GM12892 (cell line): ENCODE measurements around the gene EPS15.
"Not testable (repeated sequence)": the region's sequence is repeated elsewhere in the genome, so short reads cannot be mapped to it uniquely, and the experiment has no call there.

Source experiments
- DNase-seq: peaks from one replicate; pipeline ENCODE4 v3.0.0; 2011; ENCODE audit not compliant: insufficient read length
- FAIRE-seq: peaks from 2 replicates; lab custom pipeline; 2011; peaks lifted over from hg19 to GRCh38; lab: Jason Lieb, UNC
- POLR2A ChIP-seq: IDR thresholded peaks from 2 replicates; pipeline ENCODE4 v1.6.1; 2011; ENCODE audit warnings: low read depth, low read length, control low read depth
- POLR2AphosphoS5 ChIP-seq: IDR thresholded peaks from 2 replicates; pipeline ENCODE4 v1.6.1; 2011; ENCODE audit warnings: low read depth, low read length, control low read depth
- TAF1 ChIP-seq: IDR thresholded peaks from 2 replicates; pipeline ENCODE4 v1.6.1; 2011; ENCODE audit warnings: low read depth, mild to moderate bottlenecking, control low read depth, low read length, borderline replicate concordance

Gene EPS15

GRCh38 chr1:51416910-51417309 lies 102.2 kb downstream of the EPS15 start:
- no peak for DNase-seq
- TF ChIP-seq TAF1, result no peak
- TF ChIP-seq POLR2AphosphoS5, result no peak
- TF ChIP-seq POLR2A, result no peak
- no peak for FAIRE-seq

DNA sequence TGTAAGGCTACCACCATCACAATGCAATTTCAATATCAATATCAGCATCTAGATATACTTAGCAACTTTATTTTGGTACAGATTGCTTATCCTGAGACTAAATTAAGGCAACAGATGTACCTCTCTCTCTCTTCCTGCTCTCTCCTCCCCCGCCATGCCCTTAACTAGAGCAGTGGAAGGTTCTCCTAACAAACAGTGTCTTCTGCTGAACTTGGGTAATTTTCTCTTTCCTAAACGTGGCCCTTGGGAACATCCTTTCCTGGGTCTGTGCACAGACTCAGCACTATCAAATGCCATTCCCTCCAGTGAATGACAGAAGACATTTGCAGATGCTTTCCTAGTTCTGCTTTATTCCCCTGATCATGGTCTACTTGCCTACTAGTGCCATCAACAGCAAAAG lies 103.1 kb downstream of the EPS15 start:
- FAIRE-seq (no peak), DNase-seq (no peak)
- no peak for TF ChIP-seq TAF1

DNA sequence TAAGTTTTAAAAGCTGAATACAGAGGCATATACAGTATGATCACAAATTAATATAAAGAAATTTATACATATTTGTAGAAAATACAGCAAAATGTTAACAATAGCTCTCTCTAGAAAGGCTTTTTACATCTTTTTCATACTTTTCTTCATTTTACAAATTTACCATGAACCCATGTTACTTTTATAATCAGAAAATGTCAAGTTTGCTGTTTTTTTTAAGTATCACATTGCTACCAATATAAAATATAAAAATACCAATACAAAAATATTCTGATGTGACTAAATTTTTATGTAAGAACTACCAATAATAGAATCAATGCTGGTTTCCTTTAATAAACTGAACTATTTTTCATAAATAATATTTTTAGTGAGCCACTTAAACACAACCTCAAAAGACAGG lies 104.3 kb downstream of the EPS15 start:
- TF ChIP-seq TAF1, result no peak
- no peak for TF ChIP-seq POLR2AphosphoS5
- no peak for TF ChIP-seq POLR2A
- FAIRE-seq, result no peak
- DNase-seq, result no peak

- not testable (repeated sequence) for DNase-seq, FAIRE-seq
Measured at GRCh38 chr1:51411820-51412219, 107.2 kb downstream of the EPS15 start.

GRCh38 chr1:51410568-51411460 lies 108.3 kb downstream of the EPS15 start:
- TF ChIP-seq POLR2AphosphoS5 (no peak), TAF1 (no peak), POLR2A (no peak)
- FAIRE-seq, result peak; percentile 82
- no peak for DNase-seq

DNA sequence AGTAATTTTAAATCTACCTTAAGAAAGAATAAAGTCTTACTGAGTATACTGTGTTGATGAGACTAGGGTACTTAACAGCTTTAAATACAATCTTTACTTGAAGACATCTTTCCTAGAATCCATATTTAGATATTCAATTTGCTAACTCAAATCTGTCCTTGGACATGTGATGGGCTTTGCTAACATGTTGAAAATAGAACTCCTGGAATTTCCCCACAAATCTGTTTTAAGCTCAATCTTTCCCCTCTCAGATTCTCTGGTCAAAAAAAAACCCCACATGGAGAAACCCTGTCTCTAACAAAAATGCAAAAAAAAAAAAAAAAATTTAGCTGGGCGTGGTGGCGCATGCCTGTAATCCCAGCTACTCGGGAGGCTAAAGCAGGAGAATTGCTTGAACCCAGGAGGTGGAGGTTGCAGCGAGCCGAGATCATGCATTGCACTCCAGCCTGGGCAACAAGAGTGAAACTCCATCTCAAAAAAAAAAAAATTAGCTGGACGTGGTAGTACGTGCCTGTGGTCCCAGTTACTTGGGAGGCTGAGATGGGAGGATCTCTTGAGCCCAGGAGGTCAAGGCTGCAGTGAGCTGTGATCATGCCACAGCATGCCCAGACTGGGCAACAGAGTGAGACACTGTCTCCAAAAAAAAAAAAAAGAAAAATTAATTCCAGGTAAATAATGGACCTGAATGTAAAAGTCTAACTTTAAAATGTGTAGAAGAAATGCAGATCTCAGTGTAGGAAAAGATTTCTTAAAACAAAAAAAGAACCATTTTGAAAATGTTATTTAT lies 109.1 kb downstream of the EPS15 start:
- not testable (repeated sequence) for DNase-seq, FAIRE-seq

- DNase-seq (no peak), FAIRE-seq (no peak)
- TF ChIP-seq POLR2AphosphoS5 (no peak), TAF1 (no peak), POLR2A (no peak)
Measured at GRCh38 chr1:51392241-51392640, 126.8 kb downstream of the EPS15 start.

- not testable (repeated sequence) for FAIRE-seq, DNase-seq
Measured at GRCh38 chr1:51390641-51391040, 128.4 kb downstream of the EPS15 start.

- not testable (repeated sequence) for FAIRE-seq, DNase-seq
Measured at GRCh38 chr1:51387288-51387687, 131.8 kb downstream of the EPS15 start.

- DNase-seq, FAIRE-seq: not testable (repeated sequence)
Measured at GRCh38 chr1:51386259-51386658, 132.8 kb downstream of the EPS15 start.

DNA sequence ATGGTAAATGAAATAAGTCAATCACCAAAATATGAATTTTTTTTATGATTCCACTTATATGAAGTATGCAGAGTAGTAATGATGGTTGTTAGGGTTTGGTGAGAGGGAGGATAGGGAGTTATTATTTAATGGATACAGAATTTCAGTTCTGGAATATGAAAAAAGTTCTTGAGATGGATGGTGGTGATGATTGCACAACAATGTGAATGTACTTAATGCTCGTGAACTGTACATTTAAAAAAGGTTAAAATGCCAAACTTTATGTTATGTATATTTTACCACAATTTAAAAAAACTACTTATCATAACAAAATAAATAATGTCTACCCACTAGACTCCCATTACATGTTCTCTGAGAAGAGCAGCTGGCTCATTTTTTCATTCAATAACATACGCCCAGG lies 133.3 kb downstream of the EPS15 start:
- no peak for FAIRE-seq
- no peak for TF ChIP-seq TAF1

GRCh38 chr1:51381964-51382363 lies 137.1 kb downstream of the EPS15 start:
- DNase-seq, result no peak
- no peak for FAIRE-seq
- TF ChIP-seq POLR2A, result no peak
- no peak for TF ChIP-seq POLR2AphosphoS5
- no peak for TF ChIP-seq TAF1

More for the DNA sequence above, 133.3 kb downstream of the EPS15 start:
- no peak for DNase-seq

GRCh38 chr1:51380936-51381335 lies 138.1 kb downstream of the EPS15 start:
- no peak for TF ChIP-seq POLR2A
- no peak for TF ChIP-seq POLR2AphosphoS5
- DNase-seq (no peak), FAIRE-seq (no peak)
